ENCODE results near the gene CACNA1E.

The CACNA1E gene

DNA sequence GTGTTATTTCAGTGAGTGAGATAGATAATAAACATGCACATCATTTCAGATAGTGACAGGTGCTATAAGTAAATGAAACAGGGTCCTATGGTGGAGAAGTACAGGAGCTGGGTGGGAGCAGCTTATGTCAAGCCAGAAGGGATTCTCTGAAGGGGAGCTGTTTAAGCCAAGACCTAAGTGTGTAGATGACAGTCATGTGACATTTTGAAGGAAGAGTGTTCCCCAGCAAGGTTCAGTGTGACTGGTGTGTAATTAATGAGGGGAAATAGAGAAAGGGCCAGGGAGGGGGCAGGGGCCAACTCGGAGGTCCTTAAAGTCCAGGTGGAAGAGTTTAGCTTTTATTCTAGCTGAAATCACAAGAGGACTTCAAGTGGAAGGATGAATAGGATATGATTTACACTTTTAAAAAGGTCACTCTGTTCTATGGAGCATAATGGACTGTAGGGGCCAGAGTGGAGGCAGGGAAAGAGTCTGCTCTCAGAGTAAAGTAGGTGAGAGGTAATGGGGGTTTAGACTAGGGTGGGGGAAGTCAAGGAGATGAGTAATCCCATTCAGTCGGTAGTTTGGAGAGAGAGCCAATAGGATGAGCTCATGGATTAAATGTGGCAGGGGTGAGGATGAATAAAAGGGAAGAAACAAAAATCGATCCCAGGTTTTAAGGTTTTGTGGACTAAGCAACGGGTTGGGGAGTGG lies 243.1 kb downstream of the CACNA1E start:
- Mint-ChIP-seq H3K27ac (no peak overlapping the region), H3K27me3 (no peaks in the 10 kb centered on the region), H3K36me3 (no peaks in the 10 kb centered on the region), H3K4me1 (no peaks in the 10 kb centered on the region), H3K9me3 (no peaks in the 10 kb centered on the region), H3K4me3 (no peak overlapping the region)
- CTCF ChIA-PET = no interaction called here
- no peak for DNase-seq

DNA sequence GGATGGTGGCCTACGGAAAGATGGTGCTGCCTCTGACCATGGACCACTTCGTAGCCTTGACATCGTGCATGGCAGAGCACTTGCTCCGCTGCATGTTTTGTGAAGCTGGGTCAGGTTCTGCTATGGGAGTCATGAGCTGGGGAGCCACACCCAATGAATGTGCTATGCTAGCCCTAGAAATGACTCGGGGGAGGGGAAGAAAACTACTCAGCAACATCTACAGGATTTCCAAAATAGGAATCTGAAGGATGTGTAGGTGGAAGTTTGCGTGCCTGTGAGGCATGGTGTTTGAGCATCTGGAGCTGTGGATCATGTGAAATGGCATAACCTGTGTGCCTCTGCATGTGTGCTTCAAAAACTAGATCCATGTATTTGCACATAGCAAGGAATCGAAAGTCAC lies 247.3 kb downstream of the CACNA1E start:
- H3K4me1 Mint-ChIP-seq = no peaks in the 10 kb centered on the region
- CTCF ChIA-PET = no interaction called here
- H3K36me3 Mint-ChIP-seq = no peaks in the 10 kb centered on the region
- no peak for DNase-seq
- no peak overlapping the region for H3K27ac Mint-ChIP-seq
- H3K4me3 Mint-ChIP-seq = no peak overlapping the region
- no peaks in the 10 kb centered on the region for H3K9me3 Mint-ChIP-seq
- H3K27me3 Mint-ChIP-seq = no peaks in the 10 kb centered on the region

DNA sequence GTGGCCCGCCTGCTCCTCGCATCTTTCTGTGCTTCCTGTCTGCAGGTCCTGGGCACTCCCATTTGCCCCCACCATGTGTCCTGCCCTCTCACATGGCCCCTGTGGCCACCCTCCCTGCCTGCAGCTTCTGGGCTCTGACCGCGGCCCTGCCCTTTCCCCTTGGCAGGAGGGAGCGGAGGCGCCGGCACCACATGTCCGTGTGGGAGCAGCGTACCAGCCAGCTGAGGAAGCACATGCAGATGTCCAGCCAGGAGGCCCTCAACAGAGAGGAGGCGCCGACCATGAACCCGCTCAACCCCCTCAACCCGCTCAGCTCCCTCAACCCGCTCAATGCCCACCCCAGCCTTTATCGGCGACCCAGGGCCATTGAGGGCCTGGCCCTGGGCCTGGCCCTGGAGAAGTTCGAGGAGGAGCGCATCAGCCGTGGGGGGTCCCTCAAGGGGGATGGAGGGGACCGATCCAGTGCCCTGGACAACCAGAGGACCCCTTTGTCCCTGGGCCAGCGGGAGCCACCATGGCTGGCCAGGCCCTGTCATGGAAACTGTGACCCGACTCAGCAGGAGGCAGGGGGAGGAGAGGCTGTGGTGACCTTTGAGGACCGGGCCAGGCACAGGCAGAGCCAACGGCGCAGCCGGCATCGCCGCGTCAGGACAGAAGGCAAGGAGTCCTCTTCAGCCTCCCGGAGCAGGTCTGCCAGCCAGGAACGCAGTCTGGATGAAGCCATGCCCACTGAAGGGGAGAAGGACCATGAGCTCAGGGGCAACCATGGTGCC lies 249.1 kb downstream of the CACNA1E start:
- CTCF ChIA-PET = no interaction called here
- H3K36me3 Mint-ChIP-seq = no peaks in the 10 kb centered on the region
- no peaks in the 10 kb centered on the region for H3K9me3 Mint-ChIP-seq
- no peak overlapping the region for H3K27ac Mint-ChIP-seq
- H3K4me1 Mint-ChIP-seq = no peaks in the 10 kb centered on the region
- no peaks in the 10 kb centered on the region for H3K27me3 Mint-ChIP-seq
- no peak overlapping the region for H3K4me3 Mint-ChIP-seq
- DNase-seq = no peak

DNA sequence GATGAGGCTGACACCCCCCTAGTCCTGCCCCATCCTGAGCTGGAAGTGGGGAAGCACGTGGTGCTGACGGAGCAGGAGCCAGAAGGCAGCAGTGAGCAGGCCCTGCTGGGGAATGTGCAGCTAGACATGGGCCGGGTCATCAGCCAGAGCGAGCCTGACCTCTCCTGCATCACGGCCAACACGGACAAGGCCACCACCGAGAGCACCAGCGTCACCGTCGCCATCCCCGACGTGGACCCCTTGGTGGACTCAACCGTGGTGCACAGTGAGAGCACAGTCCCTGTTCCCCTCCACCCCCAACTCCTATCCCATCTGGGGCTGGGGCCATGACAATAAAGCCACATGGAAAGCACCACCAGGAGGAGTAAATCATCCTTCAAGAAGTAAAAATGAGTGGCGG lies 250.2 kb downstream of the CACNA1E start:
- DNase-seq = no peak
- H3K9me3 Mint-ChIP-seq = no peaks in the 10 kb centered on the region
- no peaks in the 10 kb centered on the region for H3K27me3 Mint-ChIP-seq
- CTCF ChIA-PET = no interaction called here
- no peak overlapping the region for H3K27ac Mint-ChIP-seq
- no peaks in the 10 kb centered on the region for H3K4me1 Mint-ChIP-seq
- H3K36me3 Mint-ChIP-seq = no peaks in the 10 kb centered on the region
- no peak overlapping the region for H3K4me3 Mint-ChIP-seq

DNA sequence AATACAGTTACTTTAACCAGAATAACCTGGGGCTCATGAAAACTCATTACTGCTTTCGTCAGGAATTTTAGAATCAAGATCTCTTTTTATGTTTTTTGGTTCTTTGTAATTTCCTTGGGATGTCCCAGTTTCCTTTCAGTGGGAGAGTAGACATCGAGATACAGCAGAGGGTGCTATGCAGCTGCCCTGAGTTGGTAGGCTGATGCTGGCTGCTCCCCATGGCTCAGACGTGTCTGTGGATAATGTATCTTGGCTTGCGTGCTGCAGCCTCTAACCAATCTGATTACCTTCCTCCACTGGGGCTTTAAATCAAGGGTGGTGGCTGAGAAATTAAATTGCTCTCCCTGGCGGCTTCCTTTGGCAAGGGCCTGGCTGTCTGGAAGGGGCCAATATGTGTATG lies 253.7 kb downstream of the CACNA1E start:
- Mint-ChIP-seq H3K4me3 (no peak overlapping the region), H3K27ac (no peak overlapping the region), H3K9me3 (no peaks in the 10 kb centered on the region), H3K27me3 (peaks cover 5% of the 10 kb centered on the region), H3K4me1 (no peaks in the 10 kb centered on the region), H3K36me3 (no peaks in the 10 kb centered on the region)
- DNase-seq = no peak
- CTCF ChIA-PET = no interaction called here

DNA sequence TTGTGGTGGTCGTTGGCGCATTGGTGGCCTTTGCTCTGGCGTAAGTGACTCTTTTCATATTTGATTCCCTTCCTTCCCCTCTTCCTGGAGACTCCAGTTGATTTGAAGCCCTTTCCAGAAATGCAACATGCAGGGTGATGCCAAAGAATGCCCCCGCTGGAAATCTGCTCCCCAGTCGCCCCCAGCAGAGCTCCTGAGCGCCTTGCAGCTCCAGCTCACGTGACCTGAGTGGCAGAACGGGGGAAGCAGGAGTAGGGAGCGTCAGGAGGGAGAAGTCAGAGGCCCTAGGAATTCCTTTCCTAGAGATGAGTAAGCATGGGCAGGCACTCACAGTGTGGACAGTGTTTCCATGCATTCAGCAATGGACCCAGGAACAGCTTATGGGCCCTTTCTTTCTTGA lies 255.9 kb downstream of the CACNA1E start:
- CTCF ChIA-PET = no interaction called here
- Mint-ChIP-seq H3K4me3 (no peak overlapping the region), H3K9me3 (no peaks in the 10 kb centered on the region), H3K36me3 (no peaks in the 10 kb centered on the region), H3K27ac (no peak overlapping the region), H3K27me3 (peaks cover 13% of the 10 kb centered on the region), H3K4me1 (no peaks in the 10 kb centered on the region)
- no peak for DNase-seq

DNA sequence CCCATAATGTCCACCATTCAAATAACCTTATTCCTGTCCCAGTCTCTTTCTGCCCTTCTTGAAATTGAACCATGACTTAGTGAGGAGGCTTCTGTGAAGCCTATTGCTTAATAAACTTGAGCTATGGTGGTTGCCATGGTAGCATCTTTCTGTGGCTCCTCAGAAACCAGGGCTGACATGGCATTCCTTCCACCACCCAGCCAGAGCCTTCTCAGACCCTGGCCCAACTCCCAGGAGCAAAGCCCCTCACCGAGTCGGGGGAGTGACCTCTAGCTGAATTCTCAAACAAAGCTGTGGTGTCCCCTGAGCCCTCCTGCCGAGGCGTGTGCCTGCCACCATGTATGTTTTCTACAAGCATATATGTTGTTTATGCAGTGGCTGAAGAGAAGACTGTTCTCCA lies 259.1 kb downstream of the CACNA1E start:
- CTCF ChIA-PET = no interaction called here
- Mint-ChIP-seq H3K27me3 (peaks cover 24% of the 10 kb centered on the region), H3K9me3 (no peaks in the 10 kb centered on the region), H3K4me1 (no peaks in the 10 kb centered on the region), H3K36me3 (no peaks in the 10 kb centered on the region), H3K4me3 (no peak overlapping the region), H3K27ac (no peak overlapping the region)
- no peak for DNase-seq

DNA sequence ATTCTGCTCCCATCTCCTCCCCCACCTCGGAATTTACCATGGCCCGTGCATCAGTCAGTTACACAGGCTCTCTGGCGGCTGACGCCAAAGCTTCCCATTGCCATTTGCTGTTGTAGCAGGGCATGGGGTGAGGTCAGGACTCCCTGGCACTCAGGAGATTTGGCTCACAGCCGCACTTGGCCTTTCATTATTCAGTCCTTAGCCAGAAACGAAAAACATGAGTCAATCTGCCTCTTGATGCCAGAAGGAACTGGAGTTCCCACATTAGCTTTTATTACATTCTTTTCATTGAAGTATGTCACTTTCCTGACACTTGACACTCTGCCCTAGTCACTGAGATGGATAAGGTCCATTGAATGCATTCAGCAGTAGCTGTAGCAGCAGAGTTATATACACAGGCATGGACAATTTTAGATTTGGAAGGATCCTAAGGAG lies 260.6 kb downstream of the CACNA1E start:
- Mint-ChIP-seq H3K4me3 (no peak overlapping the region), H3K27ac (no peak overlapping the region), H3K9me3 (no peaks in the 10 kb centered on the region), H3K27me3 (peaks cover 24% of the 10 kb centered on the region), H3K4me1 (no peaks in the 10 kb centered on the region), H3K36me3 (no peaks in the 10 kb centered on the region)
- DNase-seq = no peak
- CTCF ChIA-PET = no interaction called here

DNA sequence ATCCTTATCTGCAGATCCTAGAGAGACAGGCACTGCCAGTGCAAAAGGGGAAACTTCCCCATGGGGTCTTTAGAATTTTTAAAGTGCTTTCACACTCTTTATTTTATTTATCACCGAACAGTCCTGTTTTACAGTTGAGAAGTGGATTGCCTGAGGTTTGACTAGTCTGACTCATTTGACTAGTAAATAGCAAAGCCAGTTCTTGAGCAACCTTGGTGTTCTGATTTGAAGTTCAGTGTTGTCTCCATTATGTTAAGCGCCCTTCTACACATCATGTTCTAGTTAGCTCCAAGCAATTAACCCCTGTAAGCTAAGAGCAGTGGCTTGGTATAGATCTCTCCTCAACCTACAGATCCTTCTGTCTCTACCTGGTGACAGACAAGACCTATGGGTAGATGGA lies 262.9 kb downstream of the CACNA1E start:
- H3K36me3 Mint-ChIP-seq = no peaks in the 10 kb centered on the region
- H3K27me3 Mint-ChIP-seq = peaks cover 19% of the 10 kb centered on the region
- H3K9me3 Mint-ChIP-seq = no peaks in the 10 kb centered on the region
- no peaks in the 10 kb centered on the region for H3K4me1 Mint-ChIP-seq
- CTCF ChIA-PET = no interaction called here
- H3K27ac Mint-ChIP-seq = no peak overlapping the region
- no peak overlapping the region for H3K4me3 Mint-ChIP-seq
- no peak for DNase-seq

DNA sequence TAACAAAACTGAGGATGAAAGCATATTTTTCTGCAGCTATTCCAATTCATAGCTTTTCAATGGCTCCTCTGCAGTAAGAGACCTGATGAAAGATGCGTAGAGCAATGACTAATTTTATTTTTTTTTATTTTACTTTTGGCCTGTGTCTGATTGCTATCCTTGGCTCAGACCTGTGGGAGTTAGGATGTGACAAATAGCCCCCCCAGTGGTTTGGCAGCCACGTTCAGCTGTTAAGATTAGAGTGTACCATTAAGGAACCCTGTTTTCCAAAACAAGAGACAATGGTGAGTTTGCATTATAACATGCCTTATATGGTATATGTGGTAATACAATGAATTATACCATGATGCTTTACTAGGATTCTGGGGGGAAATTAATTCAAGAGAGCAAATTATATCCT lies 264.7 kb downstream of the CACNA1E start:
- H3K36me3 Mint-ChIP-seq = no peaks in the 10 kb centered on the region
- DNase-seq = no peak

DNA sequence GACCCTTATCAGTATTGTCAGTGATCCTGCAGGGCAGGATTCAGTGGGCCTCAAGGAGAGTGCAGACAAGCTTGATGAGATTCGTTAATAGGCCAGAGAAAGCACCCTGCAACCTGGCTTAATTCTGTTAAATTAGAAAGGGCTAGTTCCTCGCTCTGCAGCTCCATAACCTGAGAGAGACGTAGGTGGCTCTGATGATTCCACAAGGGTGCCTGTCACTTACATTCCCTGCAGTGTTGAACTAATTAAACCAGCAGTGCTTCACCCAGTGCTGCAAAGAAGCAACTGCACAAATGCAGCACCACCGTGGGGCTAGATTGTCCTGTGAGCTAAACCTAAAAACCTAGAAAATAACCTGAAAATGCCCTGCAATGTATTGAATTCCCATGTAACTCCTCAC lies 270.8 kb downstream of the CACNA1E start:
- no peak overlapping the region for H3K4me3 Mint-ChIP-seq
- DNase-seq = no peak
- H3K27me3 Mint-ChIP-seq = peaks cover 20% of the 10 kb centered on the region
- no peaks in the 10 kb centered on the region for H3K4me1 Mint-ChIP-seq
- H3K36me3 Mint-ChIP-seq = no peaks in the 10 kb centered on the region
- no peaks in the 10 kb centered on the region for H3K9me3 Mint-ChIP-seq
- CTCF ChIA-PET = no interaction called here
- H3K27ac Mint-ChIP-seq = no peak overlapping the region

More for the DNA sequence above, 264.7 kb downstream of the CACNA1E start:
- Mint-ChIP-seq H3K4me1 (no peaks in the 10 kb centered on the region), H3K4me3 (no peak overlapping the region), H3K9me3 (no peaks in the 10 kb centered on the region), H3K27me3 (peaks cover 19% of the 10 kb centered on the region), H3K27ac (no peak overlapping the region)
- CTCF ChIA-PET = interaction anchor here (0.5 kb wide), 1 partner anchor 221 kb away, joined by 3 read pairs; no protein-coding TSS in a partner anchor

DNA sequence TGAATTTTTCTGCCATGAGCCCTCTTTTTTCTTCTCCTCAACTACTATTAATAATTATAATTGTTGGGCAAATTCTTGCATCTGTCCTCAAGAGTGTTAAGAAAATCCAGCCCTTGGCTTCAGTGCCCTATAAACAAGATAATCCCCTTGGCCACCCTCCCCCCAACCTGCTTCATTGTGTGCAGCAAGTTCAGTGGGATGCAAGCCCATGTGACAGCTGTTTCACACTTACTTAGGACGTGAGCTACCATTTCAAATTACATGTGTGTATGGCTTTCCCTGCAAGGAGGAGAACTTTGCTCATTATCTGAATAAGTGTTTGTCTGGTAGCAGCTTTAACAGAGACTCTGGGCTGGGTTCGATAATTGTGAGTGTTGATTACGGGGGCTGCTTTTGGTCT lies 276.2 kb downstream of the CACNA1E start:
- H3K27ac Mint-ChIP-seq = no peak overlapping the region
- no peaks in the 10 kb centered on the region for H3K9me3 Mint-ChIP-seq
- CTCF ChIA-PET = no interaction called here
- H3K4me3 Mint-ChIP-seq = no peak overlapping the region
- H3K36me3 Mint-ChIP-seq = no peaks in the 10 kb centered on the region
- DNase-seq = no peak
- peaks cover 31% of the 10 kb centered on the region for H3K27me3 Mint-ChIP-seq
- no peaks in the 10 kb centered on the region for H3K4me1 Mint-ChIP-seq

DNA sequence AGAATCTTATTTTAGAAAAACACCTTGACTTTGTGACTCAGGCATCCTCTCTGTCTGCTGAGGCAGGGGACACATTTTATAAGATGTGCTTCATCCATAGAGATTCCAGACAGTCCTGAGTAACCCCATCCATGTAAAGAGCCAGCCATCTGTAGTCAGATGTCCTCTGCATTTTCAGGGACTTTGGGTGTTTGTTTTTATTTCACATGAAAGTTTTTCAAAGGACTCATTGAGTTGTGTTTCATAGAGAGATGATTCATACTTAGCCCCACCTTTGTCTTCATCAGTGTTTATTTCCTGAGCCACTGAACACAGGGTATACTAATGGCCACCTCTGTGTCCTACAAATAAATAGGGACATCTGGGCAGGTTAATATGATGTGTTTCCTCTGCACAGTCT lies 280.4 kb downstream of the CACNA1E start:
- H3K36me3 Mint-ChIP-seq = no peaks in the 10 kb centered on the region
- H3K4me1 Mint-ChIP-seq = no peaks in the 10 kb centered on the region
- H3K27me3 Mint-ChIP-seq = peaks cover 11% of the 10 kb centered on the region
- no peak overlapping the region for H3K4me3 Mint-ChIP-seq
- CTCF ChIA-PET = no interaction called here
- no peaks in the 10 kb centered on the region for H3K9me3 Mint-ChIP-seq
- DNase-seq = no peak
- H3K27ac Mint-ChIP-seq = no peak overlapping the region

DNA sequence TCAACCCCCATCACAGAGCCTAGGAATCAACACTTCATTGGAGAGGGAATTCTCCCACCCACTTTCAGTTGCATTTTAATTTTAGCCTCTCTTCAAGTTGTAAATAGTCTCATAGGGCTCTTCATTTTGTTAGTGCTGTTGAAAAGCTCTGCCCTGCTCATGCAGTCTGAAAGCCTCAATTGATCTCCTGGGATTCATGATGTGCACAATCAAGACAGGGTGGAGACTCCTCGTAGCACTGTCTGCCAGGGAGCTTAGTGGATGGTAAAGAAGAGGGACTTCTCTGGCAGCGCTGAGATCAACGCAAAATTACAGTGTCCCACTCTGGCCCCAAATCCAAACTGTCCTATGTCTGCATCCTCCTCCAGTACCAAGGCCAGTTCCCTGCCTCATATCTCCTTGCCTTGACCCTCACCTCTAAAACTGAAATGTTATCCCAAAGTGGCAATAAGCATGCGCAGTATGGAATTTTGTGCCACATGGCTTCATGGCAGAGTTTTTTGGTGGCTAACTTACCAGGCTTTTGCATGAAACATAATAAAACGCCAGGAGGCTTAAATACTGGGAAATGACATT lies 282.2 kb downstream of the CACNA1E start:
- Mint-ChIP-seq H3K9me3 (no peaks in the 10 kb centered on the region), H3K36me3 (no peaks in the 10 kb centered on the region), H3K27me3 (peaks cover 11% of the 10 kb centered on the region), H3K27ac (no peak overlapping the region), H3K4me3 (no peak overlapping the region), H3K4me1 (no peaks in the 10 kb centered on the region)
- DNase-seq = no peak
- CTCF ChIA-PET = no interaction called here
